K562 (cell line): ENCODE results near the gene HSD17B1. TPM values are rescaled to one million over a fixed set of nuclear protein-coding genes. Genes with fewer than 3 reads are reported as not detected.

ENCODE experiments used
- ATAC-seq: fragments of 200-7000 bp; cut with Tn5 transposase; 3 replicates; pipeline ENCODE4 v1.9.1; 2020; ENCODE audit warnings: moderate library complexity
- BruUV-seq: library from RNA; stranded (reverse); fragments of 400-500 nt; replicated peaks from 2 replicates; lab custom pipeline; 2021; lab: Mats Ljungman, UMichigan
- CTCF ChIA-PET: fragments of 300-600 bp; formaldehyde crosslinking; extraction: SDS; loops from one replicate; lab custom pipeline; 2021; ENCODE audit warnings: low intra/inter-chr PET ratio; lab: Yijun Ruan, JAX
- POLR2A ChIA-PET: fragments of 300-600, 350-650 bp; sonication (Branson Sonifier 250); formaldehyde crosslinking; extraction: SDS; loops from one replicate; lab custom pipeline; 2021; ENCODE audit warnings: antibody characterized with exemption, inconsistent platforms; lab: Yijun Ruan, JAX
- DNase-seq, 4 experiments: peaks; one replicate each; pipeline versions ENCODE4 v3.0.0 to v3.0.0-alpha.2; 2011 to 2018; ENCODE audit warnings: low spot score in 3 of 4, mixed read lengths in 3 of 4; ENCODE audit errors: extremely low read depth in 1 of 4
- FAIRE-seq: peaks from 2 replicates; lab custom pipeline; 2011; peaks lifted over from hg19 to GRCh38; lab: Jason Lieb, UNC
- H2AFZ ChIP-seq: 2 replicates; pipeline ENCODE4 v1.6.0; 2011; ENCODE audit warnings: low read depth, low read length, control low read depth, inconsistent platforms
- H3K27ac ChIP-seq: fragments of 200-600 bp; 3 replicates; pipeline ENCODE4 v1.8.0; 2011; ENCODE audit warnings: low read depth, mild to moderate bottlenecking, control low read depth, inconsistent platforms, low read length, moderate library complexity, mixed read lengths; ENCODE audit errors: extremely low read depth
- H3K27me3 ChIP-seq, 2 experiments: fragments of 300-600 bp in 1 of 2; 2 replicates in 1 of 2; 3 replicates in 1 of 2; pipeline versions ENCODE4 v1.6.0 to v1.8.0; 2011; ENCODE audit warnings: inconsistent platforms in 2 of 2, low read length in 2 of 2, mild to moderate bottlenecking in 1 of 2, mixed read lengths in 1 of 2, moderate library complexity in 1 of 2; ENCODE audit not compliant: control insufficient read depth in 2 of 2, insufficient read depth in 2 of 2
- H3K36me3 ChIP-seq: fragments of 300-600 bp; 3 replicates; pipeline ENCODE4 v1.8.0; 2011; ENCODE audit warnings: mild to moderate bottlenecking, low read length, inconsistent platforms; ENCODE audit not compliant: control insufficient read depth, insufficient read depth
- H3K4me1 ChIP-seq, 2 experiments: fragments of 200-600 bp in 1 of 2; replicated peaks in 1 of 2; 2 replicates in 1 of 2; 3 replicates in 1 of 2; pipeline versions ENCODE4 v1.5.1 to v1.8.0; 2011; ENCODE audit warnings: inconsistent platforms in 2 of 2, low read length in 2 of 2, mild to moderate bottlenecking in 1 of 2, mixed read lengths in 1 of 2, moderate library complexity in 1 of 2; ENCODE audit not compliant: control insufficient read depth in 2 of 2, insufficient read depth in 2 of 2
- H3K4me2 ChIP-seq: 2 replicates; pipeline ENCODE4 v1.6.1; 2011; ENCODE audit warnings: low read length, control low read depth, inconsistent platforms, mixed read lengths; ENCODE audit not compliant: insufficient read depth
- H3K4me3 ChIP-seq: fragments of 200-600 bp; sonication (generic), shearing (Covaris generic); 2 replicates; pipeline ENCODE4 v1.5.1; 2016; ENCODE audit warnings: control low read depth, inconsistent platforms
- H3K79me2 ChIP-seq: fragments of 200-600 bp; 3 replicates; pipeline ENCODE4 v1.8.0; 2011; ENCODE audit warnings: low read length, inconsistent platforms; ENCODE audit not compliant: control insufficient read depth, insufficient read depth
- H3K9ac ChIP-seq, 2 experiments: 2 replicates each; pipeline versions ENCODE4 v1.6.0 to v1.6.1; 2011; ENCODE audit warnings: low read depth in 2 of 2, low read length in 2 of 2, control low read depth in 1 of 2, inconsistent platforms in 1 of 2, mild to moderate bottlenecking in 1 of 2, mixed read lengths in 1 of 2; ENCODE audit not compliant: insufficient read depth in 1 of 2
- H3K9me1 ChIP-seq: one replicate; pipeline ENCODE4 v1.6.0; 2011; ENCODE audit warnings: inconsistent platforms, mild to moderate bottlenecking, low read length, moderate library complexity; ENCODE audit not compliant: control insufficient read depth, insufficient read depth
- H3K9me3 ChIP-seq: replicated peaks from 2 replicates; pipeline ENCODE4 v1.5.1; 2011; ENCODE audit warnings: low read depth, low read length, inconsistent platforms; ENCODE audit not compliant: control insufficient read depth, insufficient read depth
- H4K20me1 ChIP-seq: replicated peaks from 2 replicates; pipeline ENCODE4 v1.6.1; 2011; ENCODE audit warnings: low read length, inconsistent platforms, mixed read lengths; ENCODE audit not compliant: control insufficient read depth, insufficient read depth
- C11orf30 ChIP-seq: fragments of 450-650 bp; IDR thresholded peaks from 2 replicates; pipeline ENCODE4 v1.6.1; 2016; ENCODE audit warnings: low read depth, mild to moderate bottlenecking
- DIDO1 ChIP-seq: fragments of 450-650 bp; IDR thresholded peaks from 2 replicates; pipeline ENCODE4 v1.6.1; 2016; ENCODE audit warnings: low read depth, missing biosample characterization, missing genetic modification characterization
- ETV1 ChIP-seq: fragments of 450-650 bp; conservative IDR thresholded peaks from 2 replicates; pipeline ENCODE4 v1.6.1; 2016; ENCODE audit warnings: missing genetic modification characterization, control low read depth, low read depth, missing compliant biosample characterization
- NELFE ChIP-seq: IDR thresholded peaks from 2 replicates; pipeline ENCODE4 v1.6.1; 2011; ENCODE audit warnings: mild to moderate bottlenecking; ENCODE audit not compliant: insufficient read depth, insufficient read length
- RBFOX2 ChIP-seq: fragments of 200-400 bp; formaldehyde crosslinking; IDR thresholded peaks from 2 replicates; pipeline ENCODE4 v1.6.1; 2017; ENCODE audit warnings: low read depth, mild to moderate bottlenecking, low read length, moderate library complexity
- SMARCB1 ChIP-seq: IDR thresholded peaks from 2 replicates; pipeline ENCODE4 v1.6.1; 2011; ENCODE audit warnings: improper control_type of control experiment, low read depth; ENCODE audit not compliant: insufficient read length
- XRCC4 ChIP-seq: IDR thresholded peaks from one replicate; pipeline ENCODE4 v1.6.1; 2011; ENCODE audit not compliant: insufficient read depth, insufficient read length; ENCODE audit errors: extremely low read depth
- ZNF212 ChIP-seq: fragments of 450-650 bp; formaldehyde crosslinking; IDR thresholded peaks from 2 replicates; pipeline ENCODE4 v1.4.0; 2020; ENCODE audit warnings: mild to moderate bottlenecking
- ZNF584 ChIP-seq: fragments of 200-800 bp; sonication (Bioruptor generic); IDR thresholded peaks from 2 replicates; pipeline ENCODE4 v1.6.1; 2016; ENCODE audit warnings: low read depth, mild to moderate bottlenecking, missing genetic modification characterization, missing compliant biosample characterization
- WGBS: fragments of 100-300 bp; shearing (Covaris generic); methylation state at CpG from one replicate; pipeline ENCODE4 v1.1.6; 2016; ENCODE audit warnings: low coverage, mixed read lengths; ENCODE audit not compliant: insufficient coverage; ENCODE audit errors: missing lambda C conversion rate; 5-methylcytosine and 5-hydroxymethylcytosine counted together
- in situ Hi-C: fragments of 300-500 bp; cut with MboI; formaldehyde crosslinking; loops from 4 replicates; pipeline ENCODE4 v1.15.0; 2018; ENCODE audit warnings: inconsistent platforms, mixed read lengths
- intact Hi-C: fragments of 100-400 bp; cut with micrococcal nuclease; formaldehyde crosslinking; loops from 2 replicates; pipeline ENCODE4 v1.14.2; 2022
- polyA plus RNA-seq, 8 experiments: library from polyadenylated mRNA; depleted of rRNA in 4 of 8; stranded (reverse) in 5 of 8; unstranded in 3 of 8; fragments of >200 nt; fragmentation: Nextera tagmentation in 2 of 8; fragmentation: Illumina TruSeq in 1 of 8; extraction: Ambion mirVana in 2 of 8; extraction: Trizol in 1 of 8; gene quantifications; 2 replicates each; pipeline versions ENCODE4 v1.2.1 to v1.2.3, GENCODE V29; 2011 to 2014; ENCODE audit warnings: inconsistent platforms in 1 of 8, missing spikeins in 1 of 8
- total RNA-seq, 7 experiments: library from RNA; depleted of rRNA in 6 of 7; stranded (reverse); fragments of >200 nt in 6 of 7; fragmentation: Illumina TruSeq in 2 of 7; extraction: Trizol in 2 of 7; gene quantifications; 2 replicates each; pipeline versions ENCODE4 v1.2.1 to v1.2.3, GENCODE V29; 2011 to 2021; ENCODE audit warnings: low replicate concordance in 1 of 7
- TF ChIP-seq, protein P1 (sequence below), 3 experiments: fragments of 200-800 bp in 1 of 3; sonication (Bioruptor generic) in 1 of 3; sonication (generic) in 1 of 3; formaldehyde crosslinking in 1 of 3; IDR thresholded peaks; 2 replicates each; pipeline versions ENCODE4 v1.6.1 to v1.8.0; 2016 to 2022; ENCODE audit warnings: mild to moderate bottlenecking in 2 of 3, missing compliant biosample characterization in 2 of 3, missing genetic modification characterization in 2 of 3, missing genetic modification reagents in 1 of 3
- TF ChIP-seq, protein P2 (sequence below), 2 experiments: fragments of 450-650 bp; formaldehyde crosslinking in 1 of 2; IDR thresholded peaks; 2 replicates each; pipeline versions ENCODE4 v1.4.0 to v1.6.1; 2014 to 2020; ENCODE audit warnings: mild to moderate bottlenecking in 2 of 2, borderline replicate concordance in 1 of 2, low read depth in 1 of 2

The HSD17B1 gene
- total and polyA plus RNA-seq, 9 of the 15 experiments (the other 6 are each of a cell fraction or from before 2014, with no cell fraction given): 0.55 to 21.1 (median 3.6) TPM

DNA sequence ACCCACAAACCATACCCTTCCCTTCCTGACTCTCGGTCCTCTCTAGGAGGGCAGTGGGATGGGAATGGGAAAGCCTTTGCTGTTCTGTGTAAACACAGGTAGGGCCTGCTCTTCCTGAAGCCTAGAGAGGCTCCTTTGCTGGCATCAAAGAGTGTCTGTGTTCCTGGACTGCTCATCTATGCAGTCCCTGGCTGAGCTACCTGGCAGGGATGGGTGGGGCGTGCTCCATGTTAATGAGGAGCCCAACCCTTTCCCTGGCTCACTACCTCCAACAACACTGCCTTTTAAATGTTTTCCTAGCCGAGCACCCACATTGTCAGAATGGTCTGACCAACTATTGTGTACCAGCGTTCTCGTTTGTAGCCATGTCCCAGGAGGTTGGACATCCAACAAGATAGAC lies 43.3 kb upstream of the HSD17B1 start:
- Histone ChIP-seq H3K9me3 (no peaks in the 10 kb centered on the region), H3K27me3 (no peaks in the 10 kb centered on the region), H3K4me1 (peaks cover 0 to 4% of the 10 kb centered on the region in 2 experiments; a peak in 1 of 5 replicates), H3K36me3 (peaks cover 91% of the 10 kb centered on the region), H3K79me2 (no peaks in the 10 kb centered on the region), H4K20me1 (no peaks in the 10 kb centered on the region; the same call in 1 of the 2 replicates), H3K4me2 (no peak overlapping the region), H3K27ac (no peak overlapping the region), H3K9me1 (no peaks in the 10 kb centered on the region), H3K9ac (no peak overlapping the region), H3K4me3 (no peak overlapping the region), H2AFZ (no peak overlapping the region)
- FAIRE-seq (no peak), DNase-seq (no peak), ATAC-seq (no peak)
- in situ Hi-C loops (no loop called here), intact Hi-C loops (no loop called here)
- WGBS: 89% methylated on average over 5 of the region's 5 CpGs
- ChIA-PET POLR2A (no interaction called here), CTCF (no interaction called here)
- BruUV-seq: no TSS peak
- TF ChIP-seq ZNF212 (CRISPR knock-in tag) (no peak), ETV1 (tag) (no peak), XRCC4 (no peak), DIDO1 (tag) (no peak), ZNF584 (CRISPR knock-in tag) (no peak), SMARCB1 (no peak), C11orf30 (no peak), RBFOX2 (no peak), NELFE (no peak)
- TF ChIP-seq, protein P1, sequence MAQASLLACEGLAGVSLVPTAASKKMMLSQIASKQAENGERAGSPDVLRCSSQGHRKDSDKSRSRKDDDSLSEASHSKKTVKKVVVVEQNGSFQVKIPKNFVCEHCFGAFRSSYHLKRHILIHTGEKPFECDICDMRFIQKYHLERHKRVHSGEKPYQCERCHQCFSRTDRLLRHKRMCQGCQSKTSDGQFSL (CRISPR knock-in tag; IDR thresholded peaks at IDR 0.05): no peak
- TF ChIP-seq, protein P1 (tag; IDR thresholded peaks at IDR 0.05): no peak
- TF ChIP-seq, protein P2, sequence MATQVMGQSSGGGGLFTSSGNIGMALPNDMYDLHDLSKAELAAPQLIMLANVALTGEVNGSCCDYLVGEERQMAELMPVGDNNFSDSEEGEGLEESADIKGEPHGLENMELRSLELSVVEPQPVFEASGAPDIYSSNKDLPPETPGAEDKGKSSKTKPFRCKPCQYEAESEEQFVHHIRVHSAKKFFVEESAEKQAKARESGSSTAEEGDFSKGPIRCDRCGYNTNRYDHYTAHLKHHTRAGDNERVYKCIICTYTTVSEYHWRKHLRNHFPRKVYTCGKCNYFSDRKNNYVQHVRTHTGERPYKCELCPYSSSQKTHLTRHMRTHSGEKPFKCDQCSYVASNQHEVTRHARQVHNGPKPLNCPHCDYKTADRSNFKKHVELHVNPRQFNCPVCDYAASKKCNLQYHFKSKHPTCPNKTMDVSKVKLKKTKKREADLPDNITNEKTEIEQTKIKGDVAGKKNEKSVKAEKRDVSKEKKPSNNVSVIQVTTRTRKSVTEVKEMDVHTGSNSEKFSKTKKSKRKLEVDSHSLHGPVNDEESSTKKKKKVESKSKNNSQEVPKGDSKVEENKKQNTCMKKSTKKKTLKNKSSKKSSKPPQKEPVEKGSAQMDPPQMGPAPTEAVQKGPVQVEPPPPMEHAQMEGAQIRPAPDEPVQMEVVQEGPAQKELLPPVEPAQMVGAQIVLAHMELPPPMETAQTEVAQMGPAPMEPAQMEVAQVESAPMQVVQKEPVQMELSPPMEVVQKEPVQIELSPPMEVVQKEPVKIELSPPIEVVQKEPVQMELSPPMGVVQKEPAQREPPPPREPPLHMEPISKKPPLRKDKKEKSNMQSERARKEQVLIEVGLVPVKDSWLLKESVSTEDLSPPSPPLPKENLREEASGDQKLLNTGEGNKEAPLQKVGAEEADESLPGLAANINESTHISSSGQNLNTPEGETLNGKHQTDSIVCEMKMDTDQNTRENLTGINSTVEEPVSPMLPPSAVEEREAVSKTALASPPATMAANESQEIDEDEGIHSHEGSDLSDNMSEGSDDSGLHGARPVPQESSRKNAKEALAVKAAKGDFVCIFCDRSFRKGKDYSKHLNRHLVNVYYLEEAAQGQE (IDR thresholded peaks at IDR 0.05; ENCODE audit: borderline replicate concordance): no peak
- TF ChIP-seq, protein P2 (CRISPR knock-in tag; IDR thresholded peaks at IDR 0.05; ENCODE audit: low read depth): no peak
